Activated CD8-positive, alpha-beta memory T cell treated with anti-CD3 and anti-CD28 coated beads for 24 hours (primary cell): Measurements from ENCODE around the gene KIAA1586.
A peak's percentile ranks its signal among the peaks of the same experiment; 100 is the strongest.
"Not testable (repeated sequence)": the region's sequence is repeated elsewhere in the genome, so short reads cannot be mapped to it uniquely, and the experiment has no call there.

Source experiments
- DNase-seq: peaks from one replicate; pipeline ENCODE4 v3.0.0-alpha.2; 2020

KIAA1586 gene, protein sequence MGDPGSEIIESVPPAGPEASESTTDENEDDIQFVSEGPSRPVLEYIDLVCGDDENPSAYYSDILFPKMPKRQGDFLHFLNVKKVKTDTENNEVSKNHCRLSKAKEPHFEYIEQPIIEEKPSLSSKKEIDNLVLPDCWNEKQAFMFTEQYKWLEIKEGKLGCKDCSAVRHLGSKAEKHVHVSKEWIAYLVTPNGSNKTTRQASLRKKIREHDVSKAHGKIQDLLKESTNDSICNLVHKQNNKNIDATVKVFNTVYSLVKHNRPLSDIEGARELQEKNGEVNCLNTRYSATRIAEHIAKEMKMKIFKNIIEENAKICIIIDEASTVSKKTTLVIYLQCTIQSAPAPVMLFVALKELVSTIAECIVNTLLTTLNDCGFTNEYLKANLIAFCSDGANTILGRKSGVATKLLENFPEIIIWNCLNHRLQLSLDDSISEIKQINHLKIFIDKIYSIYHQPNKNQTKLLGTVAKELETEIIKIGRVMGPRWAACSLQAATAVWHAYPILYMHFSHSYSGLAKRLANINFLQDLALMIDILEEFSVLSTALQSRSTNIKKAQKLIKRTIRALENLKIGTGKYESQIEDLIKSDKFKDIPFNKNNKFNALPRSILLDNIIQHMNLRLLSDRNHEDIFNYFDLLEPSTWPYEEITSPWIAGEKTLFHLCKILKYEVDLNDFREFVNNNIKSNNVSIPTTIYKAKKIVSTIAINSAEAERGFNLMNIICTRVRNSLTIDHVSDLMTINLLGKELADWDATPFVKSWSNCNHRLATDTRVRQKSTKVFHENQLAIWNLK

DNA sequence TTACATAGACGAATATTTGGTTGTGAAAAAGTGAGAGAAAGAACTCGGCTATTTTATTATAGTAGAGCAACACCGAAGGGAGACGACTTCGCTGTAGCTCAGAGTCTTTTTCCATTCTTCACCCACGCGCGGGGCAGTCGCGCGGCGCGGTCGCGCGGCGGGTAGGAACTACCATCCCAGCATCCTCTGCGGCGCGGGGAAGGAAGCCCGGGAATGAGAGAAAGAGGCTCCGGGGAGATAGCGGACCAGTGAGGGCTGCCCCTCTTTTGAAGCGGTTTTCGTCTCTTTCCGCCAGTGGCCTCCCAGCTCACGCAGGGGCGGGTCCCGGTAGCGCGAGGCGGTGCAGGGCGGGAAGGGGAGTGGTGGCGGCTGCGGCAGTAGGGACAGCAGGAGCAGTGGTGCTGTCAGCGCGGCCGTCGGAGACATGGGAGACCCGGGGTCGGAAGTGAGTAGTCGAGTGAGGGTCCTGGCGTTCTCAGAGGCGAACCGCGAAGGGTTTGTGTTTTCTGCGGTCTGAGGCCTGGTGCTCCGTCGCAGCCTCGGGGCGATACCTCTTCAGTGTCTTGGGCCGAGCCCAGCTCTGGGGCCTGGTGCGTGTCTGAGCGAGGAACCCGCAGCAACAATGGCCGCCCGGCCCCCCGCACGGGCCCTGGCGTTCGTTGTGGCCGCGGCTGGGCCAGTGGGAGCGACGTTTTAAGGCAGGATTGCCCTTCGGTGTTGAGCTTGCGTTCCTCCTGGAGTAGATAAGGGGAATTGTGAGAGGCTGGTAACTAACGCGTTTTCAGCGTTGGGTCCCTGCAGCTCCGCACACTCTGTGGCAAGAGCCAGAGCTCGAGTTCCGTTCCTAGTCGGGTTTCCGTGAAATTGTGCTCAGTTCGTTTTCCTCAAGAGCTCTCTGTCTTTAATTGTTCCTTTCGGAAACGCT, at the start of gene KIAA1586:
Gene KIAA1586 (plus strand): TSS at position 362 of the 925 bp plus-strand sequence. CDS start 63 bp downstream, at position 425.
- DNase-seq: peak; percentile 91

DNA sequence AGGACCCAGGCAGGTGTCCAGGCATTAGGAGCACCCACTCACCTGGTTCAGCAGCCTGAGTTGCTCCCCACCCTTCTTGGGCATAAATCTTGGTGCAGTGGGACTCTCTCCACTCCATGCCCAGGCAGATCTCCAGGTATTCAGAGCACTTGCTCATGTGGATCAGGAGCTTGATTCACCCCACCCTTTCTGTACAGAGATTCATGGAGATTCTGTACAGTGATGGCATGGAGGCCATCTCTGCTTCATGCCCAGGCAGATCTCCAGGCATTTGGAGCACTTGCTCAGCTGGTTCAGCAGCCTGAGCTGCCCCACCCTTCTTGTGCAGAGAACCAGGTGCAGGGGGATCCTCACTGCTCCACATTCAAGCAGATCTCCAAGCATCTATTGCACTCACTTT, 47.4 kb upstream of the KIAA1586 start:
- no peak for DNase-seq

DNA sequence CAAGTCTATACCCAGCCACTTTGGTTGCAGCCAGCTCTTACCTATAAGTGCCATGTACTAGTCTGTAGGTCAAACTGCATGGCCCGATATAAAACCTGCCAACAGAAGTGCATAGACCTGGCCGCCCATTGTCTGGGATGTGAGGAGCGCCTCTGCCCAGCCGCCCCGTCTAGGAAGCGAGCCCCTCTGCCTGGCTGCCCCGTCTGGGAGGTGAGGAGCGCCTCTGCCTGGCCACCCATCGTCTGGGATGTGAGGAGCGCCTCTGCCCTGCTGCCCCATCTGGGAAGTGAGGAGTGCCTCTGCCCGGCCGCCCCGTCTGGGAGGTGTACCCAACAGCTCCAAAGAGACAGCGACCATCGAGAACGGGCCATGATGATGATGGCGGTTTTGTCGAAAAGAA, 46.7 kb upstream of the KIAA1586 start:
- not testable (repeated sequence) for DNase-seq

DNA sequence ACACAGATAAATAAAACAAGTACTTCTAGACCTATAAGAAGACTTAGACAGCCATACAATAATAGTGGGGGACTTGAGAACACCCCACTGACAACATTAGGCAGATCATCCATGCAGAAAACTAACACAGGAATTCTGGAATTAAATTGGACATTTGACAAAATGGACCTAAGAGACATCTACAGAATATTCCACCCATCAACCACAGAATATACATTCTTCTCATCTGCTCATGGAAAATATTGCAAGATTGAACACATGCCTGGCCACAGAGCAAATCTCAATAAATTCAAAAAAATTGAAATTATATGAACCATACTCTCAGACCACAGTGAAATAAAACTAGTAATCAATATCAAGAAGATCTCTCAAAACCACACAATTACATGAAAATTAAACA, 44.3 kb upstream of the KIAA1586 start:
- DNase-seq: no peak

DNA sequence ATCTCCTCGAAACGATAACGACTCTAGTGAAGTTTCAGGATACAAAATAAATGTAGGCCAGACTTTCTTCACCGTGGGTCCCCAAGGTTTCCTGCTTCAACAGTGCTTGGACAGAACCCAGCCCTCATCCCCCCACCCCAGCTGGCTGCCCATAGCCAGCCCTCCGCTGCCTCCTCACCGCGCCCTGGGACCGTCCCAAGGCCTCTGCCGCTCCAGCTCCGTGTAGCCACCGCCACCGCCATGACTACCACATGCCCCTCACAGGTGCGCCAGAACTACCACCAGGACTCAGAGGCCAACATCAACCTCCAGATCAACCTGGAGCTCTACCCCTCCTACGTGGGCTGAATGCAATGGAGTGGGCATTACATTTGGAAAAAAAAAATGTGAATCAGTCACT, 42.2 kb upstream of the KIAA1586 start:
- DNase-seq: no peak

DNA sequence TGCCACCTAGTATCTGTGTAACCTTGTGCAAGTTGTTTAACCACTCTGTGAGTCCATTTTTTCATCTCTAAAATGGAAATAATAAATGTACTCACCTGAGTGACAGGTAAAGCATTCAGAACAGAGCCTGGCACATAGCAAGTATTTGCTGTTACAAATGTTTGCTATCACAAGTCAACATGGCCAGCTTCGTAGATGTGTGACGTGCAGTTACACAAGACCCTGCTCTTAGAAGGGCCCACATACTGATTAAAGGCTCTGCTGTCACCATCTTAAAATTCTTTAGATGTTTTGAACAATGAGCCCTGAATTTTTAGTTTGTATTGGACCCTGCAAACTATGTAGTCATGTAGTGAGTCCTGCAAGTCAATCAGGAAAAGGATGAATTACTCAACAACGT, 40.4 kb upstream of the KIAA1586 start:
- no peak for DNase-seq

DNA sequence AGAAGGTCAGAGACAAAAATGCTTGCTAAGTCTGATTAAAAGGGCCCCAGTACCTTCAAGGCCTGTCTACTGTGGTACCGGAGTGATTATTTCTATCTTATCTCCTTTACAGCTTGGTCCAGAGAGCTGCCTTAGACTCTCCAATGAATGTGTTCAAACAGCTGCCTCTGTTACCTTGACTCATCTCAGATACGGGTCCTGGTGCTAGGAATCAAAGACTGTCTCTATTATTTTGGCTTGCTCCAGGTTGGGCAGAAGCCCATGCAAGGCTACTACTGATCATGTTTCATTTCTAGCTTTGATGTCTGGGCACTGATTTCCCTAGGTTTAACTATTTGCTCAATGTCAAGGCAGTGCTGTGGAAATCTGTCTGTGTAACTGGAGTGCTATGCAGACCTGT, 38.4 kb upstream of the KIAA1586 start:
- DNase-seq: not testable (repeated sequence)

DNA sequence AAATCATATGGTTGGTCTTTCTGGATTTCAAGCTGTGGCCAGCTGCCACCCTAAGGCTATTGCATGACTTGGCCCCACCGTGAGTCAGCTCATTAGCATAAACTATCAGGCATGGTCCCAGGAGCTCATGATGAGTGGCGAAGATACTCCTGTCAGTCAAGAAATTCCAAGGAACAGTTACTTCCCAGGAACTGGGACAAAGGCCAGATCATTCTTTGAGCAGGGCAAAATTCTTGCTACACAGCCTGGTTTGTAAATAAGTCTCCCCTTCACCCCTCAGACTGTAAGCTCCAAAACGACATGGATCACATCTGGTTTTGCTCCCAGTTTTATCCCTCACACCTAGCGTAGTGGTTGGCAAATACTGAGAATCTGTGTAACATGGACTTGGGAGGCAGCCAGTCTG, 33.0 kb upstream of the KIAA1586 start:
- no peak for DNase-seq

DNA sequence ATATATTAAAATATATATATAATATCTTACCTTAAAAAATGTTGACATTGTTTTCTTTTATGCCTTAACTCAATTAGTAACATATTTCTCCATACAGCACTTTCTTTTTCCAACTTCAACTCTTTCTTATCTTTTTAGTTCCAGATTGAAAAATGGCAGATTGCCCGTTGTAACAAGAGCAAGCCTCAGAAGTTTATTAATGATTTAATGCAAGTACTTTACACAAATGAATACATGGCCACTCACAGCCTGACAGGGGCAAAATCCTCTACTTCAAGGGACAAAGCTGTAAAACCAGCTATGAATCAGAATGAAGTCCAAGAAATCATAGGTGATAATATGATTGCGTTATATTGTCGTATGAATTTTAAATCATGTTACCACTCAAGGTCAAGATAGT, 29.4 kb upstream of the KIAA1586 start:
- no peak for DNase-seq

DNA sequence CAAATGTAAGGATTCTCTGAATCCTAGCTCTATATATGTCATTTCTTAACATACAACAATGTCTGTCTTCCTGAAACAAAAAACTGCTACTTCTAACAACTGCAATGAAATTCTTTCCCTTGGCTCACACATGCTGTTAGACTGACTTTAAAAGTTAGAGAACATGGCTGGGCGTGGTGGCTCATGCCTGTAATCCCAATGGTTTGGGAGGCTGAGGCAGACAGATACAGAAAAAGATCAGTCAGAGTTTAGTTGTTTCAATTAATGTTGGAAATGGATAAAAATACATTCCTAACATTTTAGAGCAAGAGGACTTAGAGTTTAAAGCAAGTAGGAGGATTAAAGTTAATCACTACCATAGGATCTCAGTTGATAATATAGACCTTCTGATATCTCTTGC, 28.7 kb upstream of the KIAA1586 start:
- no peak for DNase-seq

DNA sequence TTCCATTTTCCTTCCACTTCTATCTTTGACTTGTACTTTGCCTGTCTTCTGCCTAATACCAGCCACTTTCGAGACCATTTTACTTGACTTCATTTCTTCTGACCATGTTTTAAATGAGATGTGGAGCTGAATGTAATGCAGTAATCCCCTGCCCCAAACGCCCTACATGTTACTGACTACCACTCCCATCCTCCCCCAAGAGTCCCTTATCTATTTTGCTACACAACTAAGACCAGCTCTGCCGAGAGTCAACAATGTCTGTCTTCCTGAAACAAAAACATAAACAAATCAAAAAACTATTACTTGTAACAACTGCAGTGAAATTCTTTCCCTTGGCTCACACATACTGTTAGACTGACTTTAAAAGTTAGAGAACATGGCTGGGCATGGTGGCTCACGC, 27.1 kb upstream of the KIAA1586 start:
- no peak for DNase-seq

DNA sequence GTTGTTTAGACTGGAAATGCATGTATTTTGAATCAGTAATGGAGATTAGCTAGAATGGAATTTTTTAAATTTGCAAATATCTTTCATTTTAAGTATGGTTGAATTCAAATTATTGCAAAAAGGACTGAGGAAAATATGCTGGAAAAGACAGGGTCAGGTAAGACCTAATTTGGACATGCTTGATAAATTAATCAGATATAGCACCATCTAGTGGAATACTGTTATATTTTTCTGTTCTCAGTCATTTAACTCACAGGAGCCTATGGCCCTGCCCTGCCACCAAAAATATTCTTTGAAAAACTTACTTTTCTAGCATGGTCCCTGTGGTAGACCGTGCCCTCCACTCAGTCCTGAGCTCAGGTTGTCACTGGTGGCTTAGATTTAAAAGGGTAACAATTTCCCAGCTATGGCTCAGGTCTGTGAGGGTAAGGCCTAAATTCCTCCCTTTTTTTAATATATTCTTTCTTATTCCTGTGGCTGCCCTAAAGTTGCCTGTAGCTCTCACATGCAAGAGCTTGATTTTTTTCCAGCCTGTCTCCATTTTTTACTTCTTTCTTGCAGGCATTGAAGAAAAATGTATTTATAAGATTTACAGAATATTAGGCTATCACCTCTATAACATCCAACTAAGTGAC, 25.3 kb upstream of the KIAA1586 start:
- no peak for DNase-seq

DNA sequence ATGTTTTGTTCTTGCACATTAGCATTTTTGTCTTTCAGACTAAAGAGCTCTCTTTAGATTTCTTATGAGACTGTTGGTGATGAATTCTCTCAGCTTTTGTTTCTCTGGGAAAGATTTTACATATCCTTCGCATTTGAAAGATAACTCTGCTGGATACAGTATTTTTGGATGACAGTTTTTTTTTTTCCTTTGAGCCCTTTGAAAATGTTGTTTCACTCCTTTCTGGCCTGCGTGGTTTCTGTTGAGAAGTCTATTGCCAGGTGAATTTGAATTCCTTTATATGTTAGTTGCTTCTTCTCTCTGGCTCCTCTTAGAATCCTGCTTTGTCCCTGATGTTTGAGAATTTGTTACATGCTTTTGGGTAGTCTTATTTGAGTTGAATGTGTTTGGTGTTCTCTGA, 22.2 kb upstream of the KIAA1586 start:
- no peak for DNase-seq

DNA sequence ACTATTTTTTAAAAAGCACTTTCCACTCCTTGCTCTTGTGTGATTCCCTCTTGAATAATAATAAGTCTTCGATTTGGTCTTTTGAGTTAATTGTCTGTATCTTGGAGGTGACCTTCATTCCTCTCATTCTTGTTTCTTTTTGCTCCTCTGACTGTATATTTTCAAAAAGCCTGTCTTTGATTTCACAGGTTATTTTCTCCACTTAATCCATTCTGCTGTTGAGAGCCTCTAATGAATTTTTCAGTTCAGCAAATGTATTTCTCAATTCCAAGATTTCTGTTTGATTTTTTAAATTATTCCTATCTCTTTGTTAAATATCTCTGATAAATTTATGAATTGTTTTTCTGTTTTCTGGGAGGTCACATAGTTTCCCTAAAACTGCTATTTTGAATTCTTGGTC, 21.7 kb upstream of the KIAA1586 start:
- DNase-seq: no peak

DNA sequence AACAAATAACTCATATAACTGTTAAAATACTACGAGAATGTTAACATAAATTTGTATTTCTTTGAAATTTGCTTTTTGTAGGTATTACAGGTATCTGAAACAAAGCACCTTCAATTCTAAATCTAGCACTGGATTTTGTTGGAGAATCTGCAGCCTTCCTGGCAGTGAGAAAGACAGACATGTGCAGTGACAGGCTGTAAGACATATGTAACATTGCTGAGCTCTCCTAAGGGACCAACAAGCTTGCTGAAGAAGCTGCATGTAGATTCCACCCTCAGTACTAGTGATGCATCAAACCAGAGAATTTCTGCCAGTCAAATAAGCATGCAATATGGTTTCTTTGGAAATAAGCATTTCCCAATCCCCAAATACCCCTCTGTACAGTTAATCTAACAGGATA, 20.5 kb upstream of the KIAA1586 start:
- DNase-seq: no peak

DNA sequence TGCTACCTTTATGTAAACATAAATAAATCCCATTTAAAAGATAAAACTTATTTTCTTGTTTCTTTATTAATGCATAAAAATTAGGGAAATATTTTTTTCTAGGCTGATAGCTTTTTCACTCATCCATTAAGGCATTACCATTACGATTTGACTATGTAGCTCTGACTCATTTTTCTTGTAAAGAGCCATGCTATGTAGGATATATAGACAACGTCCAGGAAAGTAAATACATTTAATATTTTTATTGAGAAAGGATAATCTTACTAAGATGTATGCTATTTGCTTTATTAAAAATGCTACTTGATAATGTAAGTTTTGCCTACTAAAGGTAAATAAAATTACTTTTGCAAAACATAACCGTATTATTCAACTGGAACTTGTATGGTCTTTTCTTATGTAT, 19.2 kb upstream of the KIAA1586 start:
- no peak for DNase-seq

DNA sequence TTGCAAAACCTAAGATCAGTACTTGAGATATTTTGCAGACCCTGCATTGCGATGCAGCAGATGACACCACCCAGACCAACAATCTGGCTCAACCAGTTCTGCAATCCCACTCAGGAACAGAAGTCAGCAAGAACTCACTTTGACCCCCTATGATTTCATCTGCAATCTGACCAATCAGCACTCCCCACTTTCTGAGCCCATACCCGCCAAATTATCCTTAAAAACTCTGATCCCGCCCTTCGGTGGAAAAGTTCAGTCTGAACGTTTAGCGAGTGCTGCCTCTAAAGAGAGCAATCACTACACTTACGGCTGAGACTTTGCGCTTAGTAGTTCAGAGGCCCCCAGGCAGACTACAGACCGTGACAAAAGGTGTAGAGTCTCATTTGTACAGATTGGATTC, 17.3 kb upstream of the KIAA1586 start:
- DNase-seq: no peak

DNA sequence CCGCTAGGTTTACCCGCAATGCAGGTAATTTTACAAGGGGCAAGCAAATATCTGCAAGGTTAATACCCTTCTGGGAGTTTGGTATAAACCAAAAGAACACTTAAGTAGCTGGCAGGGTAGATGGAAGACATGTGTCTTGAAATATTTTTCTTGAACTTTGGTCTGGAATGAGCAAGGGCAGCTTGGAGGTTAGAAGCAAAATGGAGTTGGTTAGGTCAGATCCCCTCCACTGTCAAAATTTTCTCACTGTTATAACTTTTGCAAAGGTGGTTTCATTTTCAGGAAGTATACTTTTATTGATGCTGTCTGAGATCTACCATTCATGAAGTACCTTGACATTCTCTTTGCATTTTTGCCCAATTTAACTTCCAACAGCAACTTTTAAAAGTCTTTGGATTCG, 13.3 kb upstream of the KIAA1586 start:
- no peak for DNase-seq

DNA sequence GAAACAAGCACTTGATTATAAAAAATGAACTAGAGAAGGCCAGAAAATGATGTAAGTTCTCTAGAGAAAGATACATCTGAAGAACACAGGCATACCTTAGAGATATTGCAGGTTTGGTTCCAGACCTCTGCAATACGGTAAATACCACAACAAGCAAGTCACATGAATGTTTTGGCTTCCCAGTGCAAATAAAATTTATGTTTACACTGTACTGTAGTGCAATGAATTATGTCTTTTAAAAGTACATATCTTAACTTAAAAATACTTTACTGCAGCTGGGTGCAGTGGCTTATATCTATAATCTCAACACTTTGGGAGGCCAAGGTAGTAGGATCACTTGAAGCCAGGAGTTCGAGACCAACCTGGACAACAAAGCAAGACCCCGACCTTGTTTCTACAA, 10.9 kb upstream of the KIAA1586 start:
- no peak for DNase-seq

DNA sequence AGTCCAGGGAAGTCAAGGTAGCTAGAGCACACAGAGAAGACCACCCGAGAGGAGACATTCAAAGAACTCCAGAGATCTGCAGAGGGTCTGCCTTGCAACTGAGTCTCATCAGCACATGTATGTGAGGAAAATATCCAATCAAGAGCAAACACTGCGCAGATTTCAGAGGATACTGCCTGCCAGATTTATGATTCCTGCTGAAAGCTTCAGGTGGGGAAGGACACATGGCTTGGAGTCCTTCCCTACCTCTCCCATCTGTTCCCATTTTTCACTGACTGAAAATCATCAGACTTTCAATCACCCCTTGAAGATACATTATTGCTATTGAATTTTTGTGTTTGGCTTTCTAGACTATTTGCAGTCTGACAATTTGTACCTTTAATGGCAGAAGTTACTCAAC, 7.6 kb upstream of the KIAA1586 start:
- no peak for DNase-seq

DNA sequence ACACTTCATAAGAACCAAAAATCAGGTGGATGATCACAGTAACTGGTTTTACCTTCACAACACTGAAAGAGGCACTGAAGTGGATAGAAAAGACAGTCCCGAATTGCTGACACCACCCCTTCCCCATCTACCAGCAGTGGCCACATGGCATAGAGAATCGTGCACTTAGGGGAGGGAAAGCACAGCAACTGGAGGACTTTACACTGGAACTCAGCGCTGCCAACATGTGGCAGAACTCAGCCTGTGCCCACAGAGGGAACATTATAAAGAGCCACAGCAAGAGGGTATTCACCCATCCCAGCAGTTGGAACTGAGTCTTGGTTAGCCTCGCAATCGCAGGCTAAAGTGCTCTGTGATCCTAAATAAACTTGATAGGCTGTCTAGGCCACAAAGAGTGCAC, 6.5 kb upstream of the KIAA1586 start:
- DNase-seq: no peak

DNA sequence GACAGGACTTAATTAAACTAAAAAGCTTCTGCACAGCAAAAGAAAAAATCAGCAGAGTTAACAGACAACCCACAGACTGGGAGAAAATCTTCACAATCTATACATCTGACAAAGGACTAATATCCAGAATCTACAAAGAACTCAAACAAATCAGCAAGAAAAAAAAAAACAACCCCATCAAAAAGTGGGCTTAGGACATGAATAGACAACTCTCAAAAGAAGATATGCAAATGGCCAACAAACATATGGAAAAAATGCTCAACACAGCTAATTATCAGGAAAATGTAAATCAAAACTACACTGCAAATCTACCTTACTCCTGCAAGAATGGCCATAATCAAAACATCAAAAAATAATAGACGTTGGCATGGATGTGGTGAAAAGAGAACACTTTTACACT, 2.4 kb upstream of the KIAA1586 start:
- DNase-seq: not testable (repeated sequence)

DNA sequence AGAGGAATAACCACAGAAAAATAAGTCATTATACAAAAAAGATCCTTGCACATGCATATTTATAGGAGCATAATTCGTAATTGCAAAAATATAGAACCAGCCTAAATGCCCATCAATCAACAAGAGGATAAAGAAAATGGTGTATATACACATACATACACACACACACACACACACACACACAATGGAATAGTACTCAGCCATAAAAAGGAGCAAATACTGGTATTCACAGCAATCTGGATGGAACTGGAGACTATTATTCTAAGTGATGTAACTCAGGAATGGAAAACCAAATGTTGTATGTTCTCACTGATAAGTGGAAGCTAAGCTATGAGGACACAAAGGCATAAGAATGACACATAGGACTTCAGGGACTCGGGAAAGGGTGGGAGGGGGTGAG, 1.9 kb upstream of the KIAA1586 start:
- DNase-seq: no peak
